DOHH2 (cell line): Measurements from ENCODE around the gene TACR2.
"Not testable (repeated sequence)": the region's sequence is repeated elsewhere in the genome, so short reads cannot be mapped to it uniquely, and the experiment has no call there.

Experiments used
- H3F3A ChIP-seq: fragments of 200-600 bp; sonication (generic), shearing (Covaris generic); 2 replicates; pipeline ENCODE4 v1.6.0; 2016; ENCODE audit warnings: antibody characterized with exemption, mild to moderate bottlenecking; ENCODE audit not compliant: control insufficient read depth, insufficient read depth
- H3K27ac ChIP-seq: fragments of 200-600 bp; sonication (generic); 2 replicates; pipeline ENCODE4 v1.5.1; 2014; ENCODE audit warnings: low read depth, mild to moderate bottlenecking, low read length, moderate library complexity
- H3K27me3 ChIP-seq: fragments of 200-600 bp; sonication (generic); 2 replicates; pipeline ENCODE4 v1.6.1; 2014; ENCODE audit warnings: mild to moderate bottlenecking, low read length, mixed read lengths; ENCODE audit not compliant: control insufficient read depth
- H3K36me3 ChIP-seq: fragments of 200-600 bp; sonication (generic); 2 replicates; pipeline ENCODE4 v1.6.1; 2014; ENCODE audit warnings: mild to moderate bottlenecking, low read length, moderate library complexity, mixed read lengths; ENCODE audit not compliant: control insufficient read depth
- H3K4me1 ChIP-seq: fragments of 200-600 bp; sonication (generic); 2 replicates; pipeline ENCODE4 v1.6.1; 2014; ENCODE audit warnings: mild to moderate bottlenecking, low read length, mixed read lengths; ENCODE audit not compliant: control insufficient read depth
- H3K4me2 ChIP-seq: fragments of 200-600 bp; sonication (generic); 2 replicates; pipeline ENCODE4 v1.6.0; 2014; ENCODE audit warnings: mild to moderate bottlenecking, low read length, moderate library complexity
- H3K4me3 ChIP-seq: fragments of 200-600 bp; sonication (generic); 2 replicates; pipeline ENCODE4 v1.5.1; 2014; ENCODE audit warnings: mild to moderate bottlenecking, low read length, mixed read lengths
- H3K79me2 ChIP-seq: fragments of 200-600 bp; sonication (generic); 2 replicates; pipeline ENCODE4 v1.6.1; 2014; ENCODE audit warnings: mild to moderate bottlenecking, low read length, mixed read lengths; ENCODE audit not compliant: control insufficient read depth
- H3K9me2 ChIP-seq: fragments of 200-600 bp; sonication (generic); replicated peaks from 2 replicates; pipeline ENCODE4 v1.6.1; 2014; ENCODE audit warnings: mild to moderate bottlenecking, low read length, mixed read lengths; ENCODE audit not compliant: control insufficient read depth
- H3K9me3 ChIP-seq: fragments of 200-600 bp; sonication (generic); 2 replicates; pipeline ENCODE4 v1.6.1; 2014; ENCODE audit warnings: antibody characterized with exemption, low read length, mixed read lengths; ENCODE audit not compliant: control insufficient read depth, insufficient read depth
- H4K20me1 ChIP-seq: fragments of 200-600 bp; sonication (generic); 2 replicates; pipeline ENCODE4 v1.6.0; 2014; ENCODE audit warnings: low read depth, mild to moderate bottlenecking, antibody characterized with exemption, low read length, moderate library complexity; ENCODE audit not compliant: control insufficient read depth, insufficient read depth
- EZH2phosphoT487 ChIP-seq: fragments of 200-600 bp; sonication (generic); IDR thresholded peaks from 2 replicates; pipeline ENCODE4 v1.6.1; 2017; ENCODE audit warnings: borderline replicate concordance, mild to moderate bottlenecking, antibody characterized with exemption, low read length, moderate library complexity, mixed read lengths
- TF ChIP-seq, protein P1 (sequence below): fragments of 200-600 bp; sonication (generic); IDR thresholded peaks from one replicate; pipeline ENCODE4 v1.5.1; 2014; ENCODE audit warnings: antibody characterized with exemption, mild to moderate bottlenecking, low read depth, low read length; ENCODE audit not compliant: poor library complexity, severe bottlenecking

The TACR2 gene

GRCh38 chr10:69451784-69452251, 35.1 kb upstream of the TACR2 start:
- Histone ChIP-seq H3K4me3 (peak overlapping the region; percentile 66), H3F3A (no peaks in the 10 kb centered on the region), H3K27me3 (peaks cover 7% of the 10 kb centered on the region; the same call in 1 of the 2 replicates), H3K9me3 (no peaks in the 10 kb centered on the region), H3K9me2 (no peaks in the 10 kb centered on the region), H3K4me2 (peak overlapping the region; percentile 75), H3K4me1 (peaks cover 10% of the 10 kb centered on the region), H4K20me1 (no peaks in the 10 kb centered on the region), H3K36me3 (no peaks in the 10 kb centered on the region), H3K27ac (no peak overlapping the region), H3K79me2 (no peaks in the 10 kb centered on the region)
- TF ChIP-seq, protein P1, sequence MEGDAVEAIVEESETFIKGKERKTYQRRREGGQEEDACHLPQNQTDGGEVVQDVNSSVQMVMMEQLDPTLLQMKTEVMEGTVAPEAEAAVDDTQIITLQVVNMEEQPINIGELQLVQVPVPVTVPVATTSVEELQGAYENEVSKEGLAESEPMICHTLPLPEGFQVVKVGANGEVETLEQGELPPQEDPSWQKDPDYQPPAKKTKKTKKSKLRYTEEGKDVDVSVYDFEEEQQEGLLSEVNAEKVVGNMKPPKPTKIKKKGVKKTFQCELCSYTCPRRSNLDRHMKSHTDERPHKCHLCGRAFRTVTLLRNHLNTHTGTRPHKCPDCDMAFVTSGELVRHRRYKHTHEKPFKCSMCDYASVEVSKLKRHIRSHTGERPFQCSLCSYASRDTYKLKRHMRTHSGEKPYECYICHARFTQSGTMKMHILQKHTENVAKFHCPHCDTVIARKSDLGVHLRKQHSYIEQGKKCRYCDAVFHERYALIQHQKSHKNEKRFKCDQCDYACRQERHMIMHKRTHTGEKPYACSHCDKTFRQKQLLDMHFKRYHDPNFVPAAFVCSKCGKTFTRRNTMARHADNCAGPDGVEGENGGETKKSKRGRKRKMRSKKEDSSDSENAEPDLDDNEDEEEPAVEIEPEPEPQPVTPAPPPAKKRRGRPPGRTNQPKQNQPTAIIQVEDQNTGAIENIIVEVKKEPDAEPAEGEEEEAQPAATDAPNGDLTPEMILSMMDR: no peak
- no peak for TF ChIP-seq EZH2phosphoT487

DNA sequence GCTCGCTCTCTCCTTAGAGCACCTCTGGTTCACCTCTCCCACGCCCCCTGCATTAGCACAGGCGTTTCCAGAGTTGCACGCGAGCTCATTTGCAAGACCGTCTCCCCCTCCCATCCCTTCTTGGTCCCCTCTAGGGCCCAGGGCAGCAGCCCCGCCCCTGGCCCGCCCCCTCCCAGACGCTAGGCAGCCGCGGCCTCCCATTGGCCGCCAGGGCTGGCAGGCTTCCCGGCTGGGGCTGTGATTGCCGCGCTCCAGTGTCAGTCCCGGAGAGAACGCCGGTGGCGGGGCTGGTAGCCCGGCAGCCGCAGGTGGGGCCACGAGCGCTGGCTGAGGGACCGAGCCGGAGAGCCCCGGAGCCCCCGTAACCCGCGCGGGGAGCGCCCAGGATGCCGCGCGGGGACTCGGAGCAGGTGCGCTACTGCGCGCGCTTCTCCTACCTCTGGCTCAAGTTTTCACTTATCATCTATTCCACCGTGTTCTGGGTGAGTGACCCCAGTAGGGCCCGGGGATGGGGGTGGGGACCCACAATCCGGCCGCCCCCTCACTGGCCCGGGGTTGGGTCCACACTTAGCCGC, 34.6 kb upstream of the TACR2 start, which contains the start of gene TSPAN15:
TSS of gene TSPAN15 (plus strand) at position 257 of the 575 bp plus-strand sequence. CDS start at position 387, 130 bp downstream.
- Histone ChIP-seq H3F3A (no peaks in the 10 kb centered on the region), H3K9me3 (no peaks in the 10 kb centered on the region), H3K36me3 (no peaks in the 10 kb centered on the region), H3K4me3 (peak within 1 kb of the TSS; percentile 66), H3K27me3 (peaks cover 11% of the 10 kb centered on the region; the same call in 1 of the 2 replicates), H4K20me1 (no peaks in the 10 kb centered on the region), H3K4me2 (peak within 1 kb of the TSS; percentile 75), H3K79me2 (no peaks in the 10 kb centered on the region), H3K4me1 (peaks cover 10% of the 10 kb centered on the region), H3K27ac (no peak within 1 kb of the TSS), H3K9me2 (no peaks in the 10 kb centered on the region)
- TF ChIP-seq EZH2phosphoT487: no peak
- TF ChIP-seq, protein P1: no peak

DNA sequence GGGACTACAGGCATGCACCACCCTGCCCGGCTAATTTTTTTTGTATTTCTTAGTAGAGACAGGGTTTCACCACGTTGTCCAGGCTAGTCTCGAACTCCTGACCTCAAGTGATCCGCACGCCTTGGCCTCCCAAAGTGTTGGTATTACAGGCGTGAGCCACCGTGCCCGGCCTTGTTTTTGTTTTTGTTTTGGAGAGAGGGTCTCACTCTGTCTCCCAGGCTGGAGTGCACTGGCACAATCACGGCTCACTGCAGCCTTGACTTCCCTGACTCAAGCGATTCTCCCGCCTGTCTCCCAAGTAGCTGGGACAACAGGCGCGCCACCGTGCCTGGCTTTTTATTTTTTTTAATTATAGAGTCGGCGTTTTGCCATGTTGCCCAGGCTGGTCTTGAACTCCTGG, 33.7 kb upstream of the TACR2 start:
- H3K4me2 ChIP-seq: peak overlapping the region; percentile 75; the same call in 1 of the 2 replicates
- peaks cover 10% of the 10 kb centered on the region for H3K4me1 ChIP-seq
- H3K36me3 ChIP-seq, H4K20me1 ChIP-seq, H3K27ac ChIP-seq, H3K79me2 ChIP-seq, H3K9me3 ChIP-seq, H3K9me2 ChIP-seq, H3F3A ChIP-seq, H3K4me3 ChIP-seq: not testable (repeated sequence)
- peaks cover 16% of the 10 kb centered on the region for H3K27me3 ChIP-seq

DNA sequence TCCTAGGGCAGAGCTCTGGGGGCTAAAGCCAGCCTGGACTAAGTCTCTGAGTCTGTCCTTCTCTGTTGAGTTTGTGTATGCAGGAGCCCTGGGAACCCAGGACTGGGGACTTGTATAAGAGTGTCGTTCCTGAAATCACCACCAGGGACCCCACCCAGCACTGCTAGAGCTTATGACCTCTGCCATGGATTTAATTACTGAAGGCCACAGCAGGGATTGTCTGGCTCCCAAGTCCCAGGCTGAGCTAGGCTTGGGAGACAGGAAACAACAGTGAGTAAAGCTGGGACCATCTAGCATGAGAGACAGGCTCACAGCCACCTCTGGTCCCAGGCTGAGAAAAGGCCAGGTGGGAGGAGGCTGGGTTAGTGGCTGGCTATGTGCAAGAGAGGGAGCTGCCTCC, 33.1 kb upstream of the TACR2 start:
- peaks cover 10% of the 10 kb centered on the region for H3K4me1 ChIP-seq
- no peak overlapping the region for H3K4me2 ChIP-seq
- H3K9me3 ChIP-seq: no peaks in the 10 kb centered on the region
- H3K4me3 ChIP-seq: no peak overlapping the region
- no peaks in the 10 kb centered on the region for H3K79me2 ChIP-seq
- no peak overlapping the region for H3K27ac ChIP-seq
- no peaks in the 10 kb centered on the region for H3K36me3 ChIP-seq
- no peaks in the 10 kb centered on the region for H3F3A ChIP-seq
- TF ChIP-seq EZH2phosphoT487: no peak
- TF ChIP-seq, protein P1: peak; percentile 57
- H4K20me1 ChIP-seq: no peaks in the 10 kb centered on the region
- peaks cover 16% of the 10 kb centered on the region for H3K27me3 ChIP-seq
- no peaks in the 10 kb centered on the region for H3K9me2 ChIP-seq
